K562 (cell line): ENCODE data around the gene COL16A1. TPM values are rescaled to one million over a fixed set of nuclear protein-coding genes. Genes with fewer than 3 reads are reported as not detected.

Experiments used
- ATAC-seq: fragments of 200-7000 bp; cut with Tn5 transposase; 3 replicates; pipeline ENCODE4 v1.9.1; 2020; ENCODE audit warnings: moderate library complexity
- BruUV-seq: library from RNA; stranded (reverse); fragments of 400-500 nt; replicated peaks from 2 replicates; lab custom pipeline; 2021; lab: Mats Ljungman, UMichigan
- CTCF ChIA-PET: fragments of 300-600 bp; formaldehyde crosslinking; extraction: SDS; loops from one replicate; lab custom pipeline; 2021; ENCODE audit warnings: low intra/inter-chr PET ratio; lab: Yijun Ruan, JAX
- POLR2A ChIA-PET: fragments of 300-600, 350-650 bp; sonication (Branson Sonifier 250); formaldehyde crosslinking; extraction: SDS; loops from one replicate; lab custom pipeline; 2021; ENCODE audit warnings: antibody characterized with exemption, inconsistent platforms; lab: Yijun Ruan, JAX
- DNase-seq, 4 experiments: peaks; one replicate each; pipeline versions ENCODE4 v3.0.0 to v3.0.0-alpha.2; 2011 to 2018; ENCODE audit warnings: low spot score in 3 of 4, mixed read lengths in 3 of 4; ENCODE audit errors: extremely low read depth in 1 of 4
- FAIRE-seq: peaks from 2 replicates; lab custom pipeline; 2011; peaks lifted over from hg19 to GRCh38; lab: Jason Lieb, UNC
- H2AFZ ChIP-seq: 2 replicates; pipeline ENCODE4 v1.6.0; 2011; ENCODE audit warnings: low read depth, low read length, control low read depth, inconsistent platforms
- H3K27ac ChIP-seq: fragments of 200-600 bp; 3 replicates; pipeline ENCODE4 v1.8.0; 2011; ENCODE audit warnings: low read depth, mild to moderate bottlenecking, control low read depth, inconsistent platforms, low read length, moderate library complexity, mixed read lengths; ENCODE audit errors: extremely low read depth
- H3K27me3 ChIP-seq, 2 experiments: fragments of 300-600 bp in 1 of 2; 2 replicates in 1 of 2; 3 replicates in 1 of 2; pipeline versions ENCODE4 v1.6.0 to v1.8.0; 2011; ENCODE audit warnings: inconsistent platforms in 2 of 2, low read length in 2 of 2, mild to moderate bottlenecking in 1 of 2, mixed read lengths in 1 of 2, moderate library complexity in 1 of 2; ENCODE audit not compliant: control insufficient read depth in 2 of 2, insufficient read depth in 2 of 2
- H3K36me3 ChIP-seq: fragments of 300-600 bp; 3 replicates; pipeline ENCODE4 v1.8.0; 2011; ENCODE audit warnings: mild to moderate bottlenecking, low read length, inconsistent platforms; ENCODE audit not compliant: control insufficient read depth, insufficient read depth
- H3K4me1 ChIP-seq, 2 experiments: fragments of 200-600 bp in 1 of 2; replicated peaks in 1 of 2; 2 replicates in 1 of 2; 3 replicates in 1 of 2; pipeline versions ENCODE4 v1.5.1 to v1.8.0; 2011; ENCODE audit warnings: inconsistent platforms in 2 of 2, low read length in 2 of 2, mild to moderate bottlenecking in 1 of 2, mixed read lengths in 1 of 2, moderate library complexity in 1 of 2; ENCODE audit not compliant: control insufficient read depth in 2 of 2, insufficient read depth in 2 of 2
- H3K4me2 ChIP-seq: 2 replicates; pipeline ENCODE4 v1.6.1; 2011; ENCODE audit warnings: low read length, control low read depth, inconsistent platforms, mixed read lengths; ENCODE audit not compliant: insufficient read depth
- H3K4me3 ChIP-seq: fragments of 200-600 bp; sonication (generic), shearing (Covaris generic); 2 replicates; pipeline ENCODE4 v1.5.1; 2016; ENCODE audit warnings: control low read depth, inconsistent platforms
- H3K79me2 ChIP-seq: fragments of 200-600 bp; 3 replicates; pipeline ENCODE4 v1.8.0; 2011; ENCODE audit warnings: low read length, inconsistent platforms; ENCODE audit not compliant: control insufficient read depth, insufficient read depth
- H3K9ac ChIP-seq, 2 experiments: 2 replicates each; pipeline versions ENCODE4 v1.6.0 to v1.6.1; 2011; ENCODE audit warnings: low read depth in 2 of 2, low read length in 2 of 2, control low read depth in 1 of 2, inconsistent platforms in 1 of 2, mild to moderate bottlenecking in 1 of 2, mixed read lengths in 1 of 2; ENCODE audit not compliant: insufficient read depth in 1 of 2
- H3K9me1 ChIP-seq: one replicate; pipeline ENCODE4 v1.6.0; 2011; ENCODE audit warnings: inconsistent platforms, mild to moderate bottlenecking, low read length, moderate library complexity; ENCODE audit not compliant: control insufficient read depth, insufficient read depth
- H3K9me3 ChIP-seq: replicated peaks from 2 replicates; pipeline ENCODE4 v1.5.1; 2011; ENCODE audit warnings: low read depth, low read length, inconsistent platforms; ENCODE audit not compliant: control insufficient read depth, insufficient read depth
- H4K20me1 ChIP-seq: replicated peaks from 2 replicates; pipeline ENCODE4 v1.6.1; 2011; ENCODE audit warnings: low read length, inconsistent platforms, mixed read lengths; ENCODE audit not compliant: control insufficient read depth, insufficient read depth
- BHLHE40 ChIP-seq: IDR thresholded peaks from 2 replicates; pipeline ENCODE4 v1.6.1; 2011; ENCODE audit warnings: low read length, improper control_type of control experiment
- CREB1 ChIP-seq, 2 experiments: sonication (generic) in 1 of 2; formaldehyde crosslinking in 1 of 2; IDR thresholded peaks; 2 replicates each; pipeline versions ENCODE4 v1.6.1 to v1.8.0; 2012 to 2022; ENCODE audit warnings: inconsistent platforms in 1 of 2, mild to moderate bottlenecking in 1 of 2, missing genetic modification reagents in 1 of 2, moderate library complexity in 1 of 2
- CTBP1 ChIP-seq: fragments of 450-650 bp; IDR thresholded peaks from 2 replicates; pipeline ENCODE4 v1.6.1; 2016; ENCODE audit warnings: borderline replicate concordance
- HMBOX1 ChIP-seq: sonication (generic); IDR thresholded peaks from 2 replicates; pipeline ENCODE4 v1.6.1; 2016
- KDM5B ChIP-seq: fragments of 200-600 bp; sonication (generic); IDR thresholded peaks from 2 replicates; pipeline ENCODE4 v1.6.1; 2012; ENCODE audit warnings: low read depth, mild to moderate bottlenecking, moderate library complexity, low read length, control low read depth, inconsistent platforms; ENCODE audit not compliant: insufficient replicate concordance
- NFIC ChIP-seq: fragments of 450-650 bp; IDR thresholded peaks from 2 replicates; pipeline ENCODE4 v1.6.1; 2017; ENCODE audit warnings: mild to moderate bottlenecking, inconsistent platforms
- OTX1 ChIP-seq: fragments of 450-650 bp; formaldehyde crosslinking; IDR thresholded peaks from 2 replicates; pipeline ENCODE4 v1.4.0; 2022; ENCODE audit warnings: mild to moderate bottlenecking
- RAD21 ChIP-seq, 2 experiments: fragments of 250-450 bp in 1 of 2; fragments of 450-650 bp in 1 of 2; sonication (Bioruptor Pico) in 1 of 2; formaldehyde crosslinking in 1 of 2; IDR thresholded peaks in 1 of 2; conservative IDR thresholded peaks in 1 of 2; 2 replicates each; pipeline versions ENCODE4 v1.4.0 to v1.8.0; 2020 to 2022; ENCODE audit warnings: mild to moderate bottlenecking in 2 of 2, moderate library complexity in 1 of 2
- RBFOX2 ChIP-seq: fragments of 200-400 bp; formaldehyde crosslinking; IDR thresholded peaks from 2 replicates; pipeline ENCODE4 v1.6.1; 2017; ENCODE audit warnings: low read depth, mild to moderate bottlenecking, low read length, moderate library complexity
- TFAP4 ChIP-seq: sonication (generic); formaldehyde crosslinking; IDR thresholded peaks from 2 replicates; pipeline ENCODE4 v1.8.0; 2022; ENCODE audit warnings: missing genetic modification reagents, mild to moderate bottlenecking, moderate library complexity, borderline replicate concordance
- U2AF1 ChIP-seq: fragments of 200-400 bp; formaldehyde crosslinking; optimal IDR thresholded peaks from 2 replicates; pipeline ENCODE3; 2017; ENCODE audit warnings: mild to moderate bottlenecking, low read depth, low read length, moderate library complexity
- ZBTB26 ChIP-seq: fragments of 450-650 bp; formaldehyde crosslinking; IDR thresholded peaks from 2 replicates; pipeline ENCODE4 v1.4.0; 2022; ENCODE audit warnings: missing genetic modification characterization
- ZBTB34 ChIP-seq: fragments of 250-450 bp; sonication (Bioruptor Pico); IDR thresholded peaks from 2 replicates; pipeline ENCODE4 v1.8.0; 2021; ENCODE audit warnings: mild to moderate bottlenecking, moderate library complexity
- WGBS: fragments of 100-300 bp; shearing (Covaris generic); methylation state at CpG from one replicate; pipeline ENCODE4 v1.1.6; 2016; ENCODE audit warnings: low coverage, mixed read lengths; ENCODE audit not compliant: insufficient coverage; ENCODE audit errors: missing lambda C conversion rate; 5-methylcytosine and 5-hydroxymethylcytosine counted together
- in situ Hi-C: fragments of 300-500 bp; cut with MboI; formaldehyde crosslinking; loops from 4 replicates; pipeline ENCODE4 v1.15.0; 2018; ENCODE audit warnings: inconsistent platforms, mixed read lengths
- intact Hi-C: fragments of 100-400 bp; cut with micrococcal nuclease; formaldehyde crosslinking; loops from 2 replicates; pipeline ENCODE4 v1.14.2; 2022
- polyA plus RNA-seq, 8 experiments: library from polyadenylated mRNA; depleted of rRNA in 4 of 8; stranded (reverse) in 5 of 8; unstranded in 3 of 8; fragments of >200 nt; fragmentation: Nextera tagmentation in 2 of 8; fragmentation: Illumina TruSeq in 1 of 8; extraction: Ambion mirVana in 2 of 8; extraction: Trizol in 1 of 8; gene quantifications; 2 replicates each; pipeline versions ENCODE4 v1.2.1 to v1.2.3, GENCODE V29; 2011 to 2014; ENCODE audit warnings: inconsistent platforms in 1 of 8, missing spikeins in 1 of 8
- total RNA-seq, 7 experiments: library from RNA; depleted of rRNA in 6 of 7; stranded (reverse); fragments of >200 nt in 6 of 7; fragmentation: Illumina TruSeq in 2 of 7; extraction: Trizol in 2 of 7; gene quantifications; 2 replicates each; pipeline versions ENCODE4 v1.2.1 to v1.2.3, GENCODE V29; 2011 to 2021; ENCODE audit warnings: low replicate concordance in 1 of 7

The COL16A1 gene
- total and polyA plus RNA-seq, 9 of the 15 experiments (the other 6 are each of a cell fraction or from before 2014, with no cell fraction given): 0.11 to 0.60 (median 0.11) TPM; not detected in 6

GRCh38 chr1:31669786-31670592 is 33.8 kb downstream of the COL16A1 start:
- peak; percentile 58 for FAIRE-seq
- Histone ChIP-seq H3K9me3 (no peaks in the 10 kb centered on the region), H3K4me1 (peaks cover 0 to 21% of the 10 kb centered on the region in 2 experiments; a peak in 3 of 5 replicates), H3K27ac (no peak overlapping the region), H3K9ac (peak overlapping the region in 1 of 2 experiments; percentile 54; a peak in 1 of 4 replicates), H3K4me3 (no peak overlapping the region), H3K4me2 (no peak overlapping the region), H3K9me1 (no peaks in the 10 kb centered on the region), H2AFZ (no peak overlapping the region), H3K36me3 (no peaks in the 10 kb centered on the region), H4K20me1 (peaks cover 13% of the 10 kb centered on the region), H3K79me2 (no peaks in the 10 kb centered on the region), H3K27me3 (peaks cover 54 to 100% of the 10 kb centered on the region in 2 experiments)
- CTCF ChIA-PET: no interaction called here
- POLR2A ChIA-PET: interaction anchor here (1.1 kb wide), 1 partner anchor 11 kb away, joined by 5 read pairs; no protein-coding TSS in a partner anchor
- no TSS peak for BruUV-seq
- peak; percentile 50 for ATAC-seq
- WGBS: 2% methylated on average over 29 of the region's 30 CpGs
- intact Hi-C loops (no loop called here), in situ Hi-C loops (loop anchor here (5.0 kb wide), 1 partner anchor 77 kb away; no protein-coding TSS in a partner anchor)
- peak in 3 of 4 experiments; percentile 27 to 42 (median 39) for DNase-seq
- TF ChIP-seq RAD21 (CRISPR knock-in tag; conservative IDR thresholded peaks at IDR 0.05 in 1 of 2, IDR thresholded peaks at IDR 0.05 in 1 of 2) (0 out of 4 replicates have a peak, but pooled peaks of 1 of the 2 experiments have one; percentile 4), BHLHE40 (peak; percentile 22; the same call in 1 of the 2 replicates), HMBOX1 (no peak), KDM5B (no peak), NFIC (peak; percentile 71), ZBTB26 (0 out of 2 replicates have a peak, but pooled peaks have one; percentile 26), ZBTB34 (CRISPR knock-in tag) (no peak), TFAP4 (CRISPR knock-in tag) (peak; percentile 14; the same call in 1 of the 2 replicates), OTX1 (peak; percentile 73; the same call in 1 of the 2 replicates), RBFOX2 (no peak), CREB1 (IDR thresholded peaks at IDR 0.05) (no peak), CREB1 (CRISPR knock-in tag; IDR thresholded peaks at IDR 0.05) (0 out of 2 replicates have a peak, but pooled peaks have one; percentile 21), CTBP1 (0 out of 2 replicates have a peak, but pooled peaks have one; percentile 24), U2AF1 (no peak)
